Iris pigment epithelial cell (primary cell): ENCODE results near the gene AGFG2.
A peak's percentile ranks its signal among the peaks of the same experiment; 100 is the strongest.

Source experiments
- DNase-seq: peaks from one replicate; pipeline ENCODE4 v3.0.0-alpha.2; 2011; ENCODE audit warnings: low read depth

Gene AGFG2

DNA sequence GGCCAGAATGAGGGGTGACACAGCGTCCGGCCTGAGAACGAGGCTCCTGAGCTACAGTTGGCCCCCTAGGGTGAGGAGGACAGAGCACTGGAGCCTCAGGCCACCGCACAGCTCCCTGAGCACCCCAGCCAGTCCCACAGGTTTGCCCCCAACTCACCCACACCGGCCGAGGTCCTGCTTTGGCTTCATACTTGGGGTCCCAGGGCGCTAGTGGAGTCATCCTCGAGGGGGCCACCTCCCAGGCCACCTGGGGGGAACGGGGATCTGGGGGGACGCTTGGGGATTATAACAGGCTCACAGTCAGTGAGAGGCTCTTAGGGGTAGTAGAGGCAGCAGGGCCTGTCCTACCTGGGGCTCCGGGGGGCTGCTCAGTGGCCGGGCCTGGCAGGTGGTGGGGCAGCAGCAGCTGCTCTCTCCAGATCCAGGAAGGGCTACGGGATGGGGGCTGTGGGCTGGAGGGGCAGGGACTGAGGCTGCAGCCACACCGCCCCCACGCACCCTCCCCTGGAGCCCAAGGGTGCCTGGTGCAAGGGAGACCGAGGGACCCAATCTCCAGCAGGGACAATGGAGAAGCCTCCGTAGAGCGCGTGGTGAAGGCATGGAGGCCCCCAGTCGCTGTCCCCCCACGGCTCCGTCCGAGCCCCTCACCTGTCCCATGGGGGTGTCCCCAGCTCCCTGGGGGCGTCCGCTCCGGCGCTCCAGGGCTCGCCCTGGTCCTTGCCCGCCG, 34.1 kb downstream of the AGFG2 start:
- DNase-seq = no peak

DNA sequence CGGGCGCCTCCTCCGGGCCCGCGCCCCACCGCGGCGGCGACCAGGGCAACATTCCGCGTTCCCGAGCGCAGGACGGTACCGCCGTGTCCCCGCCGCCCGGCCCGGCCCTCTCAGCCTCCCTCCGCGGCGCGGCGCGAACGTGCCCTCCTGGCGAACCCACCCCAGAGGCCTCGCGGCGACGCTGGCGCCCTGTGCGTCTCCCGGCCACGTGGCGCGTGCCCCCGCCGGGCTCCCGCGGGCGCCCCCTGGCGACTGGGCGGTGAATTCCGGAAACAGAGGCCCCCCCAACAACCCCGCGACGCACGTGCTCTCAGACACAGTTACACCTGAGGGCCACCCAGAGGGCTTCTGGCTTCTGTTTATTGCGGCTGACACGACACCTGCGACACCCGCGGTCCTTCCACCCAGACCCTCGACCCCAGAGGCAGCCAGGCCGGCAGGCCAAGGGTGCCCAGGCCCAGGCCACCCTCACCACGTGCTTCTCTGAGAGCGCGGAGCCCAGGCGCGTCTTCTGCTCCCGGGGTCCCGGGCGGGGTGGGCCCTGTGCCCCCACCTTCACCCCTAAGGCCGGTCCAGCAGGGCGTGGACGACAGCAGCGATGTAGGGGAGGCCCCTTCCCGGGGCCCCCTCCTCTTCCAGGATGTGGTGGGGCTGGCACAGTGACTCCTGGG, 34.8 kb downstream of the AGFG2 start, which contains the start of gene SAP25:
TSS of gene SAP25 (minus strand) at position 210 of the 671 bp plus-strand sequence. CDS start at position 52, 158 bp downstream.
- no peak for DNase-seq

DNA sequence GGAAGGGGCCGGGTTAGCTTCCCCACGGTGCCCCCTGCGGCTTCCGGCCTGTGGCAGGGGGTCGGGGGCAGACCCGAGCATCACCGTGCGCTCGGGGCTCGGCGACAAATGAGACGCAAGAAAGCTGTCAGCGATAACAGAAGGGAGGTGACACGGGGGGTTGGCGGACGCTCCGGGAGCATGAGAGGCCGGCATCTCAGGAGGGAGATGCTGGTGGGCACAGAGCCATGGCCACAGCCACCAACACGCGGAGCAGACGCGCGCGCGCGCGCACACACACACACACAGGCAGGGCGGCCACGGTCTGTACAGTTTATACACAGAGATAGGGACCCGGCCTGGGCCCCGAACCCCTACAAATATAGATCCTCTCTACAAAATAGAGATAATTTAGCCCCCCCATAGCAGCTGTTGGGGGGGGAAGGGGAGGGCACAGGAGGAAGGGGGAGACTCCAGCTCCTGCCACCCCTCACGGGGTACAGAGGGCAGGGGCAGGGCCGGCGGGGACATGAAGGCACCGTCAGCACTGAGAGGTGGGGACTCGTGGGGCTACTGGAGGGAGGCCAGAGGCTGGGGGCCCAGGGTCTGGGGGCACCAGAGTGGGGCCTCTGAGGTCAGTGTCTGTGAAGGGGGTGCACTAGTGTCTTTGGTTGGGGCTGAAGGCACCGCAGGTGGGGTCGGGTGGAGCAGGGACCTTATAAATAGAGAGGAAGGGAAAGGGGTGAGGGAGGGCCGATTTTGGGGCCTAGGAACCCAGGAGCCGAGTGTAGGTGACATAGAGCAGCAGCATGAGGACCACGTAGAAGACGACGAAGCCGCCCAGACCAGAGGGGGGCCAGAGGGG, 35.6 kb downstream of the AGFG2 start:
- DNase-seq = no peak

DNA sequence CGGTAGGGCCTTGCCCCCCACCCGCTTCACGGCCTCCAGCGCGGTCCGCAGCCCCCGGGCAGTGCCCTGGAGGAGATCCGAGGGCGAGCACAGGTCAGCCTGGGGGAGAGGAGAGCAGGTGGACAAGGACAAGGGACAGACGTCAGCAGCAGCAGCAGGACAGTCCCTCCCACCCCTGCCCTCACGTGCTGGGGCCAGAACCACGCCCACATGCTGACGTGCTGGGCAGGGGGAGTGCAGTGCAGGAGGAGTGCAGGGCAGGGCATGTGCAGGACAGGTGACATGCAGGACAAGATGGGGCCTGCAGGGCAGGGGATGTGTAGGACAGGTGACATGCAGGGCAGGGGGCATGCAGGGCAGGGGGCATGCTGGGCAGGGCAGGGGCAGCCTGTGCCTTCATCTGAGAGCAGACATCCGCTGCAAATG, 36.2 kb downstream of the AGFG2 start:
- DNase-seq = no peak

DNA sequence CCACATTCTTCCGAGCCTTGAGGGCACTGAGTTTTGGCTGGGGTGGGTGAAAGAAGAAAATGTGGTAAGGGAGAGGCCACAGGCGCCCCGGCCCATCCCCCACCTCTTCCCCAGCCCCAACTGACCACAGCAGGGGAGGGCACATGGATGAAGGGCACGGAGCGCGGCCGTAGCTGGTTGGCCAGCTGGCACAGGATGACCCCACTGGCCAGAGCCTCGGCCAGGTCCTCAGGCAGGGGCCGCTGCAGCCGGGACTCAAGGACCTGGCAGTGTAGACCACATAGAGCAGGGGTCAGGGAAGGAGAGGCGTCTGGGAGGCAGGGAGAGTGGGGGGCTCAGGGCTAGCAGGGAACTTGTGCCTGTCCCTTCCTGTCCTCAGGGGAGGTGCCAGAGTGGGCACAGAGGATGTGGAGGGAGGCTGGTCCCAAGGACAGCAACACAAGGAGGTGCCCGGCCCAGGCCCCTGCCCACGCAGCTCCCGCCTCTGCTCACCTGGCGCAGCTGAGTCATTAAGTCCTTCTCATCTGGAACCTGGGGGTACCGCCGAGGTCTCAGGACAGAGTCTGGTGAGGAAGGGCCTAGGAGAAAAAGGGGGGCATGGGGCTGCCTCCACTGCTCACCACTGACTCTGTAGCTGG, 36.9 kb downstream of the AGFG2 start:
- DNase-seq = no peak

DNA sequence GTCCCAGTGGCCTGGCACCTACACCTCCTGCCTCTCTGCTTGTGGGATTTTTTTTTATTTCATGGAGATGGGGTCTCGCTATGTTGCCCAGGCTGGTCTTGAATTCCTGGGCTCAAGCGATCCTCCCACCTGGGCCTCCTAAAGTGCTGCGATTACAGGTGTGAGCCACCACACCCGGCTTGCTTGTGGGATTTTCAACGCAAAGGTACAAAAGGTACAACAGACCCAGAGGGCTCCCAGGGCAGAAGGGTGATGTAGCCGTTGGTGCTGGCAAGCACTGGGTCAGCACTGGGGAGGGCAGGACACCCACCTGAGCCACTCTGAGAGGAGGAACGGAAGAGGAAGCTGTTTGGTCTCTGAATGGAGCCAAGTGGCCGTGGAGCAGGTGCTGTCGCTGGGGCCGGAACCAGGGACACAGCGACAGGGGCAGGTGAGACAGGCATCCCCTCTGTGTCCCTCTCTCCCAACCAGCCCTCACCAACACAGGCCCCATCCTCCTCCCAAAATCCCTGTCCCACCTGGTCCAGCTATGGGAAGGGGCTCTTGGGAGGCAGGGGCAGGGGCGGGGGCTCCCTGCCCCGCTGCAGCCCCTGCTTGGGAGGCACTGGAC, 37.5 kb downstream of the AGFG2 start:
- no peak for DNase-seq

DNA sequence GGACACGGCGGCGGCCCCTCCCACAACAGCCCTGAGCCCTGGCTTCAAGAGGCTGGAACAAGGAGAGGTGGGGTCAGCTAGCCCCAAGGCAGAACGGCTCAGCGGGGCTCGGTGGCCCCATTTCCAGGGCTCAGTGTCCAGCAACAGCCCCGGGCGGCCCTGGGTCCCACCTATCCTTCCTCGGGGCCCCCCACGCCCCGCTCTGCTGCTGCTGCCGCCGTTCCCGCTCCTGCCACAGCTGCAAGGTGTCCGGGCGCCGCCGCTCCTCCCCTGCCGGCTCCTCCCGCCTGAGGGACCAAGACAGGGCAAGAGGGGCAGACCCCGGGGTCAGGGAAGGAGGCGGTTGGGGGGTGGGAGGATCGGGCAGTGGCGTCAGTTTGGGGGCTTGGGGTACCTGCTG, 38.1 kb downstream of the AGFG2 start:
- no peak for DNase-seq

DNA sequence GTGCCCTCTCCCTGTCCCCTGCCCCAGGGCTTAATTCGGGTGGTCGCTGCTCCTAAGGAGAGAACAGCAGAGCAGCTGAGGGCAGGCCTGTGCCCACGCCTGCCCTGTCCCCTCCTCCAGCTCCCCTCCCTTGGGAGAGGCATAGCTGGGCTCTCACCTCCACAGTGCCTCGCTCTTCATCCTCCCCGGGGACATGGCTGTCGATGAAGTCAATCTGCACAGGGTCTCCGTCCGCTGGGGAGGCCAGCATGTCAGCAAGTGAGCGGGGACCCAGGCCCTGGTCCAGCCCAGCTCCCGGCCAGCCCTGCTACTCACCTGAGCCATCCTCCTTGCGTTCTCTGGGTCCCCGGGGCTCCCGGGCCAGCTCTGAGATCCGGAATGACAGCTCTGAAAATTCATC, 38.5 kb downstream of the AGFG2 start:
- DNase-seq = no peak

DNA sequence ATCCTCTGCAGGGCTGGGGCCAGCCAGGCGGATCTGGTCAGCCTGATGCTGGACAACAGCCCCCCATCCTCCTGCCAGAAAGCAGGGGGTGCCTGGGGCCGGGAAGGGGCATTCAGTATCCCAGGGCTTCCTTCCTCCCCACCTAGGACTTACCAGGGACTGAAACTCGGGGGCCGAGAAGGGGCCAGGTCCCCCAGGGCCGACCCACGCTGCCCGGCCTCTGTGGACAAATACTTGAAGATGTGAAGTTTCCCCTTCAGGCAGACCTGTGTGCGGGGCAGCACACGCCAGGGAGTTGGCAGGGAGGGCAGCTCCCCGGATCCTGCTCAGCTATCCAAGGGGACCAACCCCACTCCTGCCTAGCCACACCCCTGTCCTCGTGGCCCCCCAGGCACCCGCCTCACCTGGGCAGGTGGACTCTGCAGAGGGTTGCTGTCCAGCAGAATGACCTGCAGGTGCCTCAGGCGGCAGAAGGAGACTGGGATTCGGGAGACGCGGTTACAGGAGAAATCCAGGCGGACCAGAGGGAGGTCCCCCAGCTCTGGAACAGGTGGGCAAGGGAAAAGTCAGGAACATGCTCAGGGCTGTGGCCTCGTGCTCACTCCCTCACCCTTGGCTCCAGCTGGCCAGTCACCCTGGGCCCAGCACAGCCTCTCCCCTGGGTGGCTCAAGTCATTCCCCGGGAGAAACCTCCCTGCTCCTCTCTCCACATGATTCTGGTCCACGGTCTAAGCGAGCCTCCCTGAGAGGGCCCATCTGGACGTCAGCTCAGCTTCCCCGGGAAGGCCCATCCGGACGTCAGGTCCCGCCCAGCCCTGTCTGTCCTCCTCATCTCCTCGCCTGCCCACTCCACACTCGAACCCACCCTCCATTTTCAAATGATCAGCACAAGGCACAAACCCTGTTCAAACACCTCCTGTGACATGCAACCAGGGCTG, 39.5 kb downstream of the AGFG2 start:
- DNase-seq = no peak

DNA sequence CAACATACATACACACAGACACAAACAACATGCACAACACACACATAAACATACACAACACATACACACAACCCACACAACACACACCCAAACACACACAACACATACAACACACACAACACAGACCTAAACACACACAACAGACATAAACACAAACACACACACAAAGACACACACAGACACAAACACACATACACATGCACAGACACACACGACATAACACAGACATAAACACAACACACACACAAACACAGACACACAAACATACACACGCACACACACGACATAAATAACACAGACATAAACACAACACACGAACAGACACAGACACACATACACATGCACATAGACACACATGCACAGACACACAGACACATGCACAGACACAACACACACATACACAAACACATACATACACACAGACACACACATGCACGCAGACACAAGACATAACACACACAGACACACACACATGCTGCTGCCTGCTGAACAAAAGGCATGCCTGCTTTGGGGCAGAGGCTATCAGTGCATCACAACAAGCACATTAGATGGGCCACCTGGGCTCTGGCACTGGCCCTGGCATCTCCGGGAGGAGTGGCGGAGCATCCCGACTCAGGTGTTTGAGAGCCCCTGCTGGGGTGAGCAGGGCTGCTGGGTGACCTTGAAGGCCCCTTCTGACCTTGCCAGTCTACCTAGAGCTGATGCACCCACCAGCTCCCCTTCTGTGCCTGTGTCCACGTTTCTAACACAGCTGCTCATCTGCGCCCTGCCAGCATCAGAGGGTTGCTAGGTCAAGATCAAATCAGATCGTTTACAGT, 41.7 kb downstream of the AGFG2 start:
- DNase-seq = no peak

DNA sequence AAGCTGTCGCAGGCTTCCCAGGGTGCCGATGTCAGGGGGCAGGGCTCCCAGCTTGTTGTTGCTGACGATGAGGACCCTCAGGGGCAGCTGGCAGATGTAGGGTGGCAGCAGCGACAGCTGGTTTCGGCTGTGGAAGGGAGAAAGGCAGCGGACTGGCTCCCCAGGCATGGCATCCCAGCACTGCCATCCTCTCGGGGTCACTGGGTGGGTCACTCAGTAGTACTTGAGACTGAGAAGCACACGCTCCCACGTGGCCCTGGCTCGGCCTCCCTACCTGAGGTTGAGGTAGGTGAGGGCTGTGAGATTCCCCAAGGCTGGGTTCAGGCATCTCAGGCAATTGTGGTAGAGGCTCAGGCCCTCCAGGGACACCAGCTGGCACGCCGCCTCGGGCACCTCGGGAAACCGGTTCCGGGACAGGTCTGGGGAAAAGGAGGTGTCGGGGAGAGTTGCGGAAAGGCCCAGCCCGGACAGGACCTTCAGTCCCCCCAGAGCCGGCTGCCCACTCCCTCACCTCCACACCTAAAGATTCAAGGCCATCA, 43.1 kb downstream of the AGFG2 start:
- DNase-seq = no peak

DNA sequence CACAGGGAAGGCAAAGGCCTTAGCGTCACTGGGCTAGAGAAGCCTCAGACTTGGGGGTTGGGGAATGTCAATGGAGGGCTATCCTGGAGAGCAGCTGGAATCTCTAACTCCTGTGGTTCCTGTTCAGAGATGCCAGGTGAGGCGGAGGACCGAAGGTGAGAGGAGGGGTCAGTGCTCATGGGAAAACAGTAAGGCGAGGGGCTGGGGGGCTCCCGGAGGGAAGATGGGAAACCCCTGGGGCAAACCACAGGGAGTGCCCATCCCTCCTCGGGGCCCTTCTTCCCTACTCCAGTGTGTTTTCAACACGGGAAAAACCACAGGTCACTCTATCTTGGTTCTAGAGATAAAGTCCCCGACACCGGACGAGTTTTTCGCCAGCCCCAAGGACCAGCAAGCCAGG, 43.6 kb downstream of the AGFG2 start:
- DNase-seq = no peak

DNA sequence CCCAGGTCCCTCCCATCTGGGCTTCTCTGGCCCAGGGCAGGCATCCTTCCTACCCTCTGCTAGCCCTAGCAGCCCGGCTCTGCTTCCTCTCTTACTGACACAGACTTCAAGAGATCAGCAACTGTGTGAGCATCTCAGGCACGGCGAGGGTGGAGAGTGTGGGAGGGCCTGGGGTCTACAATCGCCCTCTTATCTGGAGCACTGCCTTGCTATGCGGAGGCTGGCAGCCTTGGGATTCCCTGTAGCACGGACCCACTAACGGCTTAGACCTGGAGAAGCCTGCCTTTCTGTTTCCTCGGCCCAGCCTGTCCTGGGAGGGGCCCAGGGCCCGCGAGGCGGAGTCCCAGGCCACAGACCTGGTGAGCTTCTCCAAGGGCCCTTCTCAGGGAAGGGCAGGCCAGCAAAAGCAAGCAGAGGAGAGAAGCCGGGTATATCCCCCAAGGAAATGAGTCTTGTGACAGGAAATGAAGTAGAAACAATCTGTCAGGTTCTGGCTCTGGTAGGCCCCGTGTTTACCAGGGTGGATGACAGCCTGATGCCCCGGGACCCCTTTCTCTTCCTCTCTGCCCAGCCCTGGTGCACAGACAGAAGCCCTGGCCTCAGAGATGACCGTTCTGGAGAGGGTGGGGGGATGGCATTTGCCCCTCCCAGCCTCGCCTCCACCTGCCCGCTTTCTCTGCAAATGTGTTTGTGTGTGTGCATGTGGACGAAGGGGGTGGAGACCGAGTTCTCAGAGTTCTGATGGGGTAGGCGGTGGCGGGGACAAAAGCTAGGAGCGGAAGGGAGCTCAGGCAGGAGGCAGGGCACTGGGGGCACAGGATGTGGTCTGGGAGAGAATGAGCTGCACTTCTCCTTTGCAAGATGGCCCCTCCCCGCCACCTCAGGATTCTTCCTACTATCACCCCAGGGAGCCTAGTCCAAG, 44.4 kb downstream of the AGFG2 start:
- DNase-seq = peak; percentile 75

DNA sequence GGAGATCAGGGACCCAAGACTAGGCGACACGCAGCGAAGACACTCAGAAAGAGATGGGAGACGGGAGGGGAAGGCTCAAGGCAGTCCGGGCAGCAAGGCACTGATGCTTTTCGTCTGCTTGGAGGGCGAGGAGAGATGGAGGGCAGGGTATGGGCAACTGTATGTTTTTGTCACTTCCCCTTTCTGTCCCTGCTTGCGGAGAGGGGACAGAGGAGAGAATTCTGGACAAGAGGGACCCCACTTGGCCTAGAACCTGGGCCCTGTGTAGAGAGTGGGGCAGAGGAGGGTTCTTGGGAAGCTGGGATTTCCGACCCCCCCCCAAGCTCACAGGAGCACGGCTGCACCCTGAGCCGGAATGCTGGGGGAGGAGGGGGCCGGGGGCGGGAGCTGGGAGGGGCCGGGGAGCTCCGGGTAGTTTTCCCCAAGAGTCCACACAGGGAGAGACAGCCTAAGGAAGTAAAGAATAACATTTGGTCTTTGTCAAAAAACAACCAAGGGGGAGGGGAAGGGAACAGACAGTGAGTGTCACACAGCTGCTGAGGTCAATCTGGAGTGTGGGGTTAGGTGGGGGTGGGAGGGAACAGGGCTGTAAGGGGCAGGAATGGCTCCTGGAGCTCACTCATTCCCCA, 45.2 kb downstream of the AGFG2 start:
- DNase-seq = no peak

DNA sequence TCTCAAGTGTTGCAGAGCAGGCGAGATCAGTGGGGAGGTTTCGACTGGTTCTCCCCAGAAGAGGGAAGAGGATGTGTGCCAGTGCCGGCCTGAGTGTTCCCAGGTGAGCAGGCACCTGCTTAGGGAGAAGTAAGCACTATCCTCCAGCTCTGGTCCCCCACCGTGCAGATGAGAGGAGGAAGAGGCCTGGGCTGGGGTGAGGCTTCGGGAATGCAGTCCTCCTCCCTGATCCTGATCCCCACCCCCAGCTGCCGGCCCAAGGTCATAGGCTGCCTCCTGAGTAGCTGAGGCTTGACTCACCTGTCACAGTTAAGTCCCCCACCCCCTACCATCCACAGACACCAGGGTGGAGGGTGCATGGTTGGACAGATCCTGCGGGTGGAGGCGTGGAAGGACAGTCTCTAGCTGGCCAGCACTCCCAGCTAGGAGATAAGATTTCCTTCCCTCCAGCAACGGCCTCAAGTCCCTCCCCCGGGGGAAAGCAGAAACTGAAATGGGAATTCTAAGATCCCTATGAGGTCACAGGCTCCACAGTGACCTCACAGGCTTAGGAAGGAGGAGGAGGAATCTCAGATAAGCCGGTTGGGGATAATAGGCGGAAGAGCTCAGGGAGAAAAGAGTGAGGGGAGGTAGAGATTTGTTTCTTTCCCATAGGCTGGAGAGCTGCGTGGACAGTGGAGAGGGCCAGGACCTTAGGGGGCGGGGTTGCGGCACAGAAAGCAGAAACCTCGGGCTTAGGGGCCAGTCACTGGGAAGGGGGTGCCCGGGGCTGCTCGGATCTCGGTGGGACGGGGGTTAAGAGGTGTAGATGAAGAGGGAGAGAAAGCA, 45.9 kb downstream of the AGFG2 start:
- peak; percentile 78 for DNase-seq

DNA sequence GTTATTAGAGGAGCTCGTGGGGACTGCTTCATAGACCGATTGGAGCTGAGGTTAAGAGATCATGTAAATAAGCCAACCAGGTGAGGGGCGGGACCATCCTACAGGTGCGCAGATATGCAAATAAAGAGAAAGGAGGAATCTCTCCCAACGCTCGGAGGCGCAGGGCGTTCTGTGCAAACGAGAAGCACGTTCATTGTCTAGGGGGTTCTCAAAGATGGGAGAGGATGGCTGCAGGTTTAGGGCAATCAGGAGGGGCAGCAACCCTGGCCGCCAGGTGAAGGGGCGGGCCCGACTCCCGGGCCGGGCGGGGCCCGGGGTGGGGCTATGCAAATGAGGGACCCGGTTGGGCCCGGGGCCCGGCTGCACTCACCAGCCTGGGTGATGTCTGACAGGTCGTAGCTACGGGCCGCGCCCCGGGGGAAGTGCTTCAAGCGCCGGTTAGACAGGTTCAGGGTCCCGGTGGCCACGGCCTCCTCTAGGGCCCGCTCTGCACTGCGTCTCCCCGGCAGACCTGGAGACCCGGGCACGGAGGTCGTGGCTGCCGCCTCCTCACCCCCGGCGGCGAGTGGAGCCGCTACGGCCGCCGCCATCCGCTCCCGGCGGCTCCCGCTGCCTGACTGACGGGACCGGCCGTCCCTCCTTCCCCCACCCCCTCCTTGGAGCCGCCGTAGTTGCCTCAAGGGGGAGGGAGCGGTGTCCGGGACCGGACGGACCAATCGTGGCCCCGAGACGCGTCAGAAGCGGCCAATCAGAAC, 46.7 kb downstream of the AGFG2 start, which contains the start of gene LRCH4:
TSS of gene LRCH4 (minus strand) at position 619 of the 755 bp plus-strand sequence. CDS start at position 590, 29 bp downstream.
- no peak for DNase-seq
